ENCODE results near the gene SYNJ2.

SYNJ2 gene

DNA sequence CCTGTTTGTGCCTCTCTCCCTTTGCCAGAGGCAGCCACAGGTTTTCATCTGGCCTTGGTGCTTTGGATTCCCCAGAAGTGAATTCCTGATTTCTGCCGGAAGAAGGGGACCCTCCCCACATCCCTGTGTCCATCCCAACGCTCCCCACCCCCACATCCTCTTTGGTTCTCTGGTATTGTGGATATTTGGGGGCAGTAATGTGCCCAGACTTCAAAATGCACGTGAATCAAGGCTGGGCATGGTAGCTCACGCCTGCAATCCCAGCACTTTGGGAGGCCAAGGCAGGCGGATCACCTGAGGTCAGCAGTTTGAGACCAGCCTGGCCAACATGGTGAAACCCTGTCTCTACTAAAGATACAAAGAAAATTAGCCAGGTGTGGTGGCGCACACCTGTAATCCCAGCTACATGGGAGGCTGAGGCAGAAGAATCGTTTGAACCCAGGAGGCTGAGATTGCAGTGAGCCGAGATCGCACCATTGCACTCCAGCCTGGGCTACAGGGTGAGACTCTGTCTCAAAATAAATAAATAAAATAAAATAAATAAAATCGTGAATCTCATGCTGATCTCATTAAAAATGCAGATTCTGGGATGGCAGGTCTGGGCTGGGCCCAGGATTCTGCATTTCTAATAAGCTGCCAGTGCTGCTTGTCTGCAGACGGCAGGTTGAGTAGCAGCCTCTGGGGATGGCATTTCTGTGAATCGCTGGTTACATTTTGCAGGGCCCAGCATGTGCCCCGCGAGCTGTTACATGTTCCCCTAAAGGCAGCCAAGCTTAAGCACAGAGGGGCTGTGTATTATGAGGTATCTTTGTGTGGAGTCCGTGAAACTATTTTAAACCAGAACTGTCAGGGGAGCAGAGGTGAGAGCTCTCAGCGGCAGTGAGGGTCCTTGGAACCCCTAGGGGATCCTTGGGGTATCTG is 49.0 kb downstream of the SYNJ2 start:
- DNase-seq: no peak

DNA sequence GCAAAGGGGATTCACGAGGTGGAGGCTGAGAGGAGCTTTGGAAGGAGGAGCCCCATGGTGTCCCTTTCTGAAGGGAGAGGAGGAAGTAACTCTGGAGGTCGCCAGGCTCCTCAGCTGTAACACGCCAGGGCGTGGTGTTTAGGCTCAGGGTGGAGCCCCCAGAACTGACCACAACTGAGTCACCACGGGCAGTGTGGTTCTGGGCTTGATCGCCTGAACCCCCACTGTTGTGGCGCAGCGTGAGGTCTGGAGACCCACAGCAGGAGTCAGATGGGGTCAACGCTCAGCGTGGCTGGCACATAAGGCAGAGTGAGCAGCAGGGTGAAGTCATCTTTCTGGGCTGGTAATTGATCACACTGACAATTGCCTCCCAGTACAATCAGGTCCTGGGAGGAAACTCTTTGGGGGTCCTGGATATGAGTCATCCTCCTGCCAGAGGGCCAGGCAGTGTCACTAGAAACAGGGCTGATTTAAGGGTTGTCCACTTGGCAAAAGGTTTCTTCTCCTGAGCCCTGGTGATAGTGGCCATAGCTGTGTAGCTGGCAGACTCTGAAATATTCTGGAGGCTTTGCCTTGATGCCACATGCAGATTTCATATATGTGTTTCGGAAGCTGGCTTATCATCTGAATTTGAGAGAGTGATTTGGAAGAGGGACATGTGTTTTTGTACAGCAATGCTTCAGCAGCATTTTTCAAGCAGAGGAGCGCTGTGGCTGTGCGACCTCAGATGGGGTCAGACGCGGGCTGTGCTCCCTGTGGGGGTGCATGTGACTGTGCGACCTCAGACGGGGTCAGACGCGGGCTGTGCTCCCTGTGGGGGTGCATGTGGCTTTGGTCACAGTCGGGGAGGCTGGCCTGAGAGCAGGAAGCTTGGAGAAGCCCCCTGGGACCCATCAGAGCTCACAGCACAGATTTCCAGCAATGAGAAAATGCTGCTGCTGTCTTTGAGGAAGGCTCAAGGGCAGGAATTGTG is 50.0 kb downstream of the SYNJ2 start:
- peak; percentile 95 for DNase-seq

DNA sequence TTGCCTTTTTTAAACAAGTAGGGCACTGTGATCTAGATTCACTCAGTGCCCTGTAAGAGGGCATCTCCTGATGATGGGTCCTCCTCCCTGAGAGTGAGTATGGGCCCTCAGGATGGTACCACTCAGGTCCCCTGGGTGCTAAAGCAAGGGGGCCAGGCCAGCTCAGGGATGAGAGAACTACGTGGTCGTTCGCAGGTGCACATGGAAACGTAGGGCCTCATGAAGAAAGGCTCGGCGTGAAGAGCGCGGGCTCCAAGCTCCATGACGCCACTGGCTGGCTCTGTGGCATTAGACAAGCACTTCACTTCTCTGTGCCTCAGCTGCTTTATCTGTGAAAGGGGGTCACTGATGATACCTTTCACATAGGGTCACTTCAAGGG is 50.7 kb downstream of the SYNJ2 start:
- no peak for DNase-seq

DNA sequence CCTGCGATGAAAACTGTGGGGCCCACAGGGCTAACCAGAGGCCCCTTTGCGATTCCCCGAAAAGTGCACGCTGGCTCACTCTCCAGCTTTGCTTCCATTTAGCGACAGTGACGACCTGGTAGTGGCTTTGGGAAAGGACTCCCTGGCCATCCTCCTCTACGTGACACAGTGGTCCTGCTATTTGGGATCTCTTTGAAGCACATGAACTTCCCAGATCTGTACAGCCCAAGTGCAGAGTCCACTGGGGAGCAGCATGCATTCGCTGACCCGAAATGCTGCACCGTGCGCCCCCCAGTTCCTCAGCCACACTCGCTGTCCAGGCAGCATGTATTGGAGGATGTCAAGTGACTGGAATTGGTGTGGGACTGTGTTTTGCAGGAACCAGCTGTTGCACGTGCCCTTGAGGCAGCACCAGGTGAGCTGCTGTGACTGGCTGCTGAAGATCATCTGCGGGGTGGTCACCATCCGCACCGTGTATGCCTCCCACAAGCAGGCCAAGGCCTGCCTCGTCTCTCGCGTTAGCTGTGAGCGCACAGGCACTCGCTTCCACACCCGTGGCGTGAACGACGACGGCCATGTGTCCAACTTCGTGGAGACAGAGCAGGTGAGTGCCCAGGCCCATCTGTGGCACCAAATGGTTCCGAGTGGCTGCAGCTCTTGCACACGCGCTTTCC is 51.6 kb downstream of the SYNJ2 start:
- no peak for DNase-seq

DNA sequence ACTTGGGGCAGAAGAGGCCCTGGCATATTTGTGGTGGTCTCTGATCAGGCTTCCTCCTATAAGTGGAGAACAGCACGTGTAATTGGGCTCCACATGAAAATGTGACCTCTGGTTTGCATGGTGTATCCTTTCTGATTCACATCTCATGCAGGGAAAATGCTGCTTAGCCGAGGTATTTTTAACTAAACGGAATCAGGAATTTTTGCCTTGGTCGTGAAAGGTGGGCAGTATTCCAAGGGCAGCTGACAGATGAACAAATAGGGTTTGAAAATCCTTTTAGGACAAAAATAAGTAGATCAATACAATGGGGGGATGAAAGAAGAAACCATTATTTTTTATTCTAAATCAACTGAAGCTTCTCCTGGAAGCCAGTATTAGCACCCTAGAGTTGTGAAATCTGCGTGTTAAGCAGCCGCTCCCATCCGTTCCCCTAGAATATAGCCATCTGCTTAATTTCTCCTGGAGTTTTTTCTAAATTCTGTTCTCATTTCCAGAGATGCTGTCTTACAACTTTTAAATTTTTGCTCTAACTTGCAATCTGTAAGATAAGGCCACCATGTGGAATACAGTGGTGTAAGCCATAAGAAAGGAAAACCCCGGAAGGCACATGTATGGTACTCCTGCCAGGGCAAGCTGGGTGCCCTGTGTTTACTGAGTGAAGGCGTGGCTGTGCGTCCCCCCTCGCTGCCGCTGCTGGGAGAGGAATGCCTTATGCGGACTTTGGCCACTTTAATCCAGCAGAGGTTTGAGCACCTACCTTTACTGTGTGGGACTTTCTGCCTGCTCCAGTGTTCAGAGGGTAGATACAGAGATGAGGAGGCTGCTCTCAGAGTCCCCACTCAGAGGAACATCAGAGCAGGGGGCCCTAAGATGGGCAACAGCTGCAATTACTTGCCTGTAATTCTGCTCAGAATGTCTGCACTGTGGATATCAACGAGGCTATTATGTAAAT is 52.4 kb downstream of the SYNJ2 start:
- DNase-seq: no peak

DNA sequence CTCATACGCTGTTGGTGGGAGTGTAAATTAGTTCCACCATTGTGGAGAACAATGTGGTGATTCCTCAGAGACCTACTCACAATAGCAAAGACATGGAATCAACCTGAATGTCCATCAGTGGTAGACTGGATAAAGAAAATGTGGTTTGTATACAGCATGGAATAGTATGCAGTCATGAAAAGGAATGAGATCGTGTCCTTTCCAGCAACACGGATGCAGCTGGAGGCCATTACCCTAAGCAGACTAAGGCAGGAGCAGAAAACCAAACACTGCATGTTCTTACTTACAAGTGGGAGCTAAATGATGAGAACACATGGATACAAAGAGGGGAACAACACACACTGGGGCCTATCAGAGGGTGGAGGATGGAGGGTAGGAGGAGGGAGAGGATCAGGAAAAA is 54.6 kb downstream of the SYNJ2 start:
- DNase-seq: no peak

DNA sequence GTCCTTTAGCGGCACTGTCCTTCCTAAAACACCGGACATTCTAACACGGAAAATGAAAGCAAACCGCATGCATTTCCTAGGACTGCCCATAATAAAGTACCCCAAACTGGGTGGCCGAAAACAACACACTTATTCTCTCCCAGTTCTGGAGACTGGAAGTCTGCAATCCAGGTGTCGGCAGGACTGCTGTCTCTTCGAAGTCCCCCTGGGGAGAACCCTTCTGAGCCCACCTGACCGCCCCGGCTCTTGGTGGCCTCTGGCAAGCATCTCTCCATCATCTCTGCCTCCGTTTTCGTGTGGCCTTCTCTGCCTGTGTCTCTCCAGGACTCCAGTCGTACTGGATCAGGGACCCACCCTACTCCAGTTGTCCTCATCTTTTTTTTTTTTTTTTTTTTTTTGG is 55.4 kb downstream of the SYNJ2 start:
- no peak for DNase-seq

DNA sequence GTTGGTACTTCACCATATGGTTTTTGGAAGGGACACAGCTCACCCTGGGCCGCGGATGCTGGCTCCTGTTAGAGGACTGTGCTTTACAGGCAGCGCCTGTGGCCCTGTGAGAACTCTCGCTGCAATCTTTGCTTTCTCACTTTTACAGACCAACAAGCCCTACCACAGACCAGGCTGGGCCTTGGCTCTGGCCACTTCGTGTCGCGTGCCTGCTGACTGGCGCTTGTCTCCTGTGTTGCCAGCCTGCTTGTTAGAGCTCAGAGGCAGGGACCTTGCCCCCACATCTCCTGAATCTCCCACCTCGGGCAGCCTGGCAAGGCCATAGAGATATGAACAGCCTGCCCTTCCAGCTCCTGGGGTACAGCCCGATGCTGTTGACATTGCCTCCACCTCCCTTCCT is 56.1 kb downstream of the SYNJ2 start:
- no peak for DNase-seq

DNA sequence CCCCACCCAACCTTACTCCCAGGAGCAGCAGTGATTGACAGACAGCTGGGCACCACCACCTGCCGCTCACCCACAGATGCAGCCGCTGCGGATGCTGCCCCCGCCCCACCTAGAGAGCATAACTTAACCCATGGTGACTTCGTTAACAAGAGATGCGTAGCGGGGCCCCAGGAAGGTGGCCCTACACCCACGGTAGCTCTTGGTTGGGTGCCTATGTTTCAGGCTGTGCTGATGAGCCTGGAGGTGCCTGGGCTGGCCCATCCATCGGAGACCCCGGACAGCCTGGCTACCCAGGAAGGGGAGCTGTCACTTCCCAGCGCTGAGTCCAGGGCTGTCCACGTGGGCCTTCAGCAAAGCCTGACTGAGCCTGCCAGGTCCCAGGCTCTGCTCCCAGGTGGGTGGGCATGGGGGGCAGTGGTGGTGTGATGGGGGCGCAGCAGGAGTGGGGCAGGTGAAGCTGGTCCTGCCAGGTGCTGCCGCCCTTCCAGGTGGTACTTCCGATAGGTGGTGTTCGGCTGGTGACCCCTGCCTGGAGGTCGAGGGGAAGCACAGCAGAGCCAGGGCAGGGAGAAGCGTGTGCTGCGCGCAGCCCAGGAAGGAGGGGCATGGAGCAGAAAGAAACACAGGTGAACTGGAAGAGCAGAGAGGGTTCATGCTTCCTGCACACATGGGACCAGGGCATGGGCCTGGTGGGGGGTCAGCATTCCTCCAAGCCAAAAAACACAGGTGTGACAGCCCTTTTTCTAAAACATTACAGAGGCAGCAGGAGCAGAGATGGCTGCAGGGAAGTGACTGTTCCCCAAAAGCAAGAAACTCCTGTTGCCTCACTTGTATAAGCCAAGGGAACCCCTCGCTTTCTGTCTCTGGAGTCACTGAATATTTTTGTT is 56.9 kb downstream of the SYNJ2 start:
- no peak for DNase-seq

DNA sequence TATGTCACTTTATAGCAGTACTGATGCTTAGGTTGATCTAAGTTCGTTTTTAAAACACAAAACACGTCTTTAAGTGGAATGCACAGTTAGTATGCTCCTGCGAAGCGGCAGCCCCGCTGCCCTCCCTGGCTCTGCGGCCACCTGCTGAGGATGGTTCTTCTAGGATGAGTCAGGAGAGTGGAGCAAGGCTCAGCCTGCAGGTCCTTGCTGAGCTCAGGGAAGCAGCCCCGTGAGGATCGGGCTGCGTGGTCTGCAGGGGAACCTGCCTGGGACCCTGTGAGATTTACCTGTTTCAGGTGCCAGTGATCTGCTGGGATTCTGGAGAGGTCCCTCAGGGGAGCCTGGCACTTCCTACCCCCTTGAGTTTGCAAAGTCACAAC is 57.5 kb downstream of the SYNJ2 start:
- DNase-seq: no peak

DNA sequence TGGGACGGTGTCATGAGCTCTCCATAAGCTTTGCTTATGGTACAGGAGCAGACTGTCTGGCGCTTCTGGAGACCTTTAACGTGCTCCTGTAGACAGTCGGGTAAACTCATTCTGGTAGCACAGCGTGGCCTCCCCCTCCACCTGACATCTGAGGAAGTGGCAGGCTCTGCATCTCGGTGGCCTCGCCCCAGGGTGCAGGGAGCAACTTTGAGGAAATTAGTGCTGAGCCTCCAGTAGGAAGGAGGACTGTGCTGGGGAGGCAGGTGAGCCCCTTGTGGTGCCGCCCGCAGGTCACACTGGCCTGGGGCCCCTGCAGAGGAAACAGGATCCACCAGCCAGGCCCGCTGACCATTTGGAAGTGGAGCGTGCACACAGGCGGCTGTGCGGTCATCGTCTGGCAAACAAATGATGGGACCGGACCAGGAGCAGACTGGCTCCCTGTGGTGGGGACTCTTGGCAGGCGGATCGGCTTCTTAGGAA is 57.9 kb downstream of the SYNJ2 start:
- no peak for DNase-seq

DNA sequence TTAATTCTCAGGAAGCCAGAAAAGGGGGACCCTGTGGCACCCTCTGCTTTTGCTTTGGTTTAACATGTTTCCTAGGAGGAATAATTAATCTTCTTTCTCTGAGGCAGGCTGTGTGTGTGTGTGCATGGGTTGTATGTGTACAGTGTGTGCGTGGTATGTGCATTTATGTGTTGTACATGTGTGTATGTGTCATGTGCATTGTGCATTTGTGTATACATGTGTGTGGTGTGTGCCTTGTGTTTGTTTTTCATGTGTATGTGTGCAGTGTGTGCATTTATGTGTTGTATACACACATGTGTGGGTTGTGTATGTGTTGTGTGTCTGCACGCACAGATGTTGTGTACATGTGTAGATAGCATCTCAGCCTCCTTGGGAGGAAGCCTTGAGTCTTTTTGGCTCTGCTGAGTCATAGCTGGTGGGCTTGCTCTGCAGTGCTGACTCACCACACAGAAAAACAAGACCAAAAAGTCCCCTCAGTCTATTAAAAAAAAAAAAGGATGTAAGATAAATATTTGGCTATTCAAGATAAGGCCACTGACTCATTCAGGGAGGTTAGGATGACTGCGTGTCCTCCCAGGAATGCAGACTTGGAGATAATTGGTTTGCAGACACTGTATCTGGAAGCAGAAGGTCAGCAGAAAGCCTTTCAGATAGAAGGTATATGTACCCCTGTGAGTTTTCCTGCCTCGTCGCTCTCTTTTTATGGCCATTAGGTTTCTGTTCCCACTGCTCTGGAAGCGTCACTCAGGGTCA is 58.6 kb downstream of the SYNJ2 start:
- peak; percentile 98 for DNase-seq

DNA sequence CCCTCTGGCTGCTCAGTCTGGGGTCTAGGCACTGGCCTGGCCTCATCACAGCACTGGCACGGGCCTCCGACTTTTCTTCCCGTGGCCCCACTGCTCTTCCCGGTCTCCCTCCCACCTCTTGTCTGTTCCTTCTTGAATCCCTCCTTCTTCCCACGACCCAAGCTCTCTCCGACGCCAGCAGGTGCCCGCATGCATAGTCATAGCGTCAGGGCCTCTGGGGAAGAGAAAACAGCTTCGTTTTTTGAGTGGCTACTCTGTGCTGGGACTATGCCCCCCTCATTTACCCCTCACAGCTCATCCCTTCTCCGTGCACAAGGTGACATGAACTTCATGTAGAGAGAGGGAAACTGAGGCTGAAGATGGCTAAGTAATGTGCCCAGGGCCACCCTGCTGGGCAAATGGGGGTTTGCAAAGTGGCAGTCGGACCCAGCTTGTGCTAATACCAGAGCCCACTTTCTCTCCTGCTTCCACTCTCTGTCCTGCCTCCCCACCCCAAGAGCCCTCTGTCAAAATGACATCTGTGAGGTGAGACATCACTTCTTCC is 59.2 kb downstream of the SYNJ2 start:
- peak; percentile 93 for DNase-seq

DNA sequence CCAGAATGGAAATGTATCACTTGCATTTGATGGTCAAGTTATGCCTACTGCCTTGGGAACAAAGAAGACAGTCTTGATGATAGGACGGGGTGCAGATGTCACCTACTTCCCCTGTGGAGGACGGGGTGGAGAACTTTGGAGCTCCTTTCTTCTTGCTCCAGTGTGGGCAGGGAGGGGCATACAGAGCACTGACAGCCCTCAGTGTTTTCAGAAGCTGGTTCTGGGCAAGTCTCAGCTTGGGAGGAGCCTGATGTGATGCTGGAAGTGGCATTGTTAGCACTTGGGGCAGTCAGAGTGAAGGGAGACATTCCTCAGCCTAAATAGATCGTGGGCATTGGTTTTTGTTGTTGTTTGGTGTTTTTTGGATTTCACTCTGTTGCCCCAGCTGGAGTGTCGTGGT is 59.7 kb downstream of the SYNJ2 start:
- no peak for DNase-seq

DNA sequence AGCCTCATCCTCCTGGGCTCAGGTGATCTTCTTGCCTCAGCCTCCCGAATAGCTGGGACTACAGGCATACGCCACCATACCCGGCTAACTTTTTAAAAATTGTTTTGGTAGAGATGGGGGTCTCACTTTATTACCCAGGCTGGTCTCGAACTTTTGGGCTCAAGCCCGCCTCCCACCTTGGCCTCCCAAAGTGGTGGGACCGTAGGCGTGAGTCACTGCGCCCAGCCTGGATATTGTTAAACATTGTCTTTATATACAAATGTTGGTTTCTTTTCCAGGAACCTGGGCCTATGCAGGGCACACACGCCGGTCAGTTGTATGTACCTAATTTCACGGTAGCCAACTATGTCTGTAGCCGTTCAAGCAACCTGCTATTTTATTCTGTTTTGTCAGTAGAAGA is 60.1 kb downstream of the SYNJ2 start:
- DNase-seq: no peak

DNA sequence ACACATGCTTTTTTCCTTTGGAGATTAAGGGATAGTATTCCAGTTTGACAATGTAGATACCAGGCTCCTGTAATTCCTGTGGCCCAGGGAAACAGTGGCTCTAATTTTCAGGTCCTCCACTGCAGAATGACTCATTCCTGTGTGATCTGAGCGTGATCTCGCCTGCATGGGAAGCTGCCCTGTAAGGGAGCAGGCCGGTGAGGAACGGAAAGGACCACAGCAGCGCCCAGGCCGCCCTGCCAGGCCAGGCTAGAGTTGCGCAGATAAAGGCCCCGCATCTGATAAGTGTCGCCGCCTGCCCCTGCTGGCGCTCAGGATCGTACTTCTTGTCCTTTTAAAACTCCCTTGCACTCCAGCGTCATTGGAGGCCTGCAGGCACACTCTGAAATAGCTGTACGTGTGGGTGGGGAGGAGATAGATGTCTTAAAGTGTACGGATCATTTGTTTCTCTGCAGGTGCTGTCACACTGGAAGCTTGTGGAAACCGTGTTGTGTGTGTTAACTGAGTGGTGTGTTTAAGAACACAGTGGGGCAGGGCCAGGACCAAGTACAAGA is 60.7 kb downstream of the SYNJ2 start:
- peak; percentile 79 for DNase-seq

DNA sequence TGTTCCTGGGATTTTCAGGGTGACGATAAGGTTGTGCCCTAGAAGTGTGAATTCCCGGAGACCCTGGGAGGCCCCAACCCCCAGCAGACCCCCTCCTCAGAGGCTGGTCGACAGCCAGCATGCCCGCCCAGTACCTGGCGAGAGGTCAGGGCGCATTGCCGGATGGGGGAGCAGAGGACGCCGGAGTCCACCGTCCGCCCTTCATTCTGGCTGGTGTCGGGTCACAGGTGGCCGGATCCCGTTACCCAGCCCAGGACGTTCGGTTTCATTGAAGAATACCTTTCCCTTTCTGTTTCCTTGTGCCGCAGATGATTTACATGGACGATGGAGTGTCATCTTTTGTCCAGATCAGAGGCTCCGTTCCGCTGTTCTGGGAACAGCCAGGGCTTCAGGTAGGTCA is 61.3 kb downstream of the SYNJ2 start:
- DNase-seq: no peak

DNA sequence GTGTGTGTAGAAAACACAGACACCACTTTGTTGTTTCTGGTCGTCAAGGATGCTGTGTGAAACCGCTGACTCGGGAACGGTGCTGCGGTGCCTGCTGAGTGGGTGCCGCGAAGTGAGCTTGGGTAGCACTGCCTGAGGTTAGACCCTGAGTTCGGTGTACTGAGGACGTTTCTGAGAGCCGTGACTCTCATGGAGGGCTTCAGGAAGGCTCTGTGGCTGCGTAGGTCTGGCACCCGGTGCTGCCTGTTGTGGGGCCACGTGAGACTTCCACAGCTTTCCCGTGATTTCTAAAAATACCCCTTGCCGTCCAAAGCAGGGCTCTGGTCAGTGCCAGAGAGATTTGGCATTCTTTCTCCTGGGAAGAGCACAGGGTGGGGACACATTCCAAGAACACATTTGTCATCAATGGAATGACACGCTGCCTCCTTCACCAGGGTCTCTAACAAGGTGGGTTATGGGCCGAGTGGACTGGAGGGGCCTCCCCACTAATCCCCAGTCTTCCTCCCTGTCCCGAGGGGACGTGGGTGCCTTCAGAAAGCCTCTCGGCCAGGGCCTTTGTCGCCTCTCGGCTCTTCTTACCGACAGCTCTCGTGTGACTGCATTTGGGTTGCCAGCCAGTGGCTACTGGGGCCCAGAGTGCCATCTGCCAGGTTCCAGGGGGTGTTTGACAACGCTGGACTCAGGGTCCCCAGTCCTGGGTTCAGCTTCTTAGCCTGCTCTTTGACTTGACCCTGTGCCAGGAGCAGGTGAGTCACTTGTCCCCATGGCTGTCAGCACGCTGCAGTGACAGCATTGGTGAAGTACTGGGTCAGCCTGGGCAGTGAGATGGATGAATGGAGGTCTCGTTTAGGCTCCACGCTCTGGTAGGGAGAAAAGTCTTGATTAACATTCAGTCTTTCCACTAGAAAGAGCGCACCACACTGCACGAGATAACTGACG is 62.2 kb downstream of the SYNJ2 start:
- no peak for DNase-seq

Measured in kidney glomerular epithelial cell (primary cell).